Body of pancreas (tissue), 4 donors: ENCODE data around the gene MYOZ3.

Experiments
- POLR2A ChIP-seq, 3 donors: fragments of 450-650 bp; IDR thresholded peaks; one replicate each; pipeline ENCODE4 v1.6.1; 2016; ENCODE audit warnings: antibody characterized with exemption in 3 of 3, mild to moderate bottlenecking in 2 of 3
- TF ChIP-seq, protein P1 (sequence below), 7 experiments: fragments of 450-650 bp in 4 of 7; fragments of 200-600 bp in 3 of 7; sonication (generic) in 3 of 7; IDR thresholded peaks; one replicate each; pipeline ENCODE4 v1.5.1; 2016 to 2019; ENCODE audit warnings: antibody characterized with exemption in 7 of 7

DNA sequence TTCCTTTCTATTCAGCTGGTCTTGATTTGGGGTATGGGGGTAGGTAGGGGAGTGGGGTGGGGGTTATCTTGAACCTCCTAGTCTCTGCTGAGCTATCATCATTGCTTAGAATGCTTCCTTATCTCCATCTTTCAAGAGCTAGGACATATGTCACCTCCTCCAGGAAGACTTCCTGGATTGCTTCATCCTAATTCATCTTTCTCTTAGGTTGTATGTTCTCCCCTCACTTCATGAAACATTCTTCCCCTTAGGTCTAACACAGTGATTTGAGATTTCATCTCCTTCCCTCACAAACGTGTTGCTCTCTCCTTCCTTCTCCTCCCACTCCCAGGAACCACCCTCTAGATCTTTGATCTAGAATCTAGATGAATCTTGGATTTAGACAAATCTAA lies 23.0 kb upstream of the MYOZ3 start:
- TF ChIP-seq, protein P1, sequence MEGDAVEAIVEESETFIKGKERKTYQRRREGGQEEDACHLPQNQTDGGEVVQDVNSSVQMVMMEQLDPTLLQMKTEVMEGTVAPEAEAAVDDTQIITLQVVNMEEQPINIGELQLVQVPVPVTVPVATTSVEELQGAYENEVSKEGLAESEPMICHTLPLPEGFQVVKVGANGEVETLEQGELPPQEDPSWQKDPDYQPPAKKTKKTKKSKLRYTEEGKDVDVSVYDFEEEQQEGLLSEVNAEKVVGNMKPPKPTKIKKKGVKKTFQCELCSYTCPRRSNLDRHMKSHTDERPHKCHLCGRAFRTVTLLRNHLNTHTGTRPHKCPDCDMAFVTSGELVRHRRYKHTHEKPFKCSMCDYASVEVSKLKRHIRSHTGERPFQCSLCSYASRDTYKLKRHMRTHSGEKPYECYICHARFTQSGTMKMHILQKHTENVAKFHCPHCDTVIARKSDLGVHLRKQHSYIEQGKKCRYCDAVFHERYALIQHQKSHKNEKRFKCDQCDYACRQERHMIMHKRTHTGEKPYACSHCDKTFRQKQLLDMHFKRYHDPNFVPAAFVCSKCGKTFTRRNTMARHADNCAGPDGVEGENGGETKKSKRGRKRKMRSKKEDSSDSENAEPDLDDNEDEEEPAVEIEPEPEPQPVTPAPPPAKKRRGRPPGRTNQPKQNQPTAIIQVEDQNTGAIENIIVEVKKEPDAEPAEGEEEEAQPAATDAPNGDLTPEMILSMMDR (IDR thresholded peaks at IDR 0.05), result no peak
- no peak for TF ChIP-seq POLR2A (IDR thresholded peaks at IDR 0.05)
